HG02852 (cell line): Measurements from ENCODE around the gene FCRL6.

Experiments
- ATAC-seq: cut with Tn5 transposase; IDR thresholded peaks from one replicate; pipeline ENCODE4 v1.9.1; 2021; ENCODE audit warnings: mild to moderate bottlenecking, moderate library complexity; ENCODE audit not compliant: unreplicated experiment

Gene FCRL6

GRCh38 chr1:159832309-159832708 is 30.1 kb downstream of the FCRL6 start:
- no peak for ATAC-seq

- no peak for ATAC-seq
Observed at GRCh38 chr1:159835356-159835755, 33.2 kb downstream of the FCRL6 start.

GRCh38 chr1:159835862-159836525 is 33.8 kb downstream of the FCRL6 start:
- no peak for ATAC-seq

GRCh38 chr1:159838715-159839114 is 36.6 kb downstream of the FCRL6 start:
- ATAC-seq: peak; percentile 65

- ATAC-seq: peak; percentile 84
Observed at GRCh38 chr1:159839116-159839849, 37.1 kb downstream of the FCRL6 start.

- no peak for ATAC-seq
Observed at GRCh38 chr1:159841749-159842148, 39.6 kb downstream of the FCRL6 start.

GRCh38 chr1:159843459-159843858 is 41.3 kb downstream of the FCRL6 start:
- ATAC-seq: no peak

- no peak for ATAC-seq
Observed at GRCh38 chr1:159845751-159846629, 43.8 kb downstream of the FCRL6 start.

- no peak for ATAC-seq
Observed at GRCh38 chr1:159847231-159847630, 45.1 kb downstream of the FCRL6 start.

GRCh38 chr1:159848326-159848725 is 46.2 kb downstream of the FCRL6 start:
- no peak for ATAC-seq

GRCh38 chr1:159849626-159850366 is 47.6 kb downstream of the FCRL6 start:
- ATAC-seq: no peak

GRCh38 chr1:159851407-159851806 is 49.2 kb downstream of the FCRL6 start:
- ATAC-seq: no peak

- no peak for ATAC-seq
Observed at GRCh38 chr1:159853417-159854115, 51.4 kb downstream of the FCRL6 start.

GRCh38 chr1:159854116-159854692 is 52.0 kb downstream of the FCRL6 start:
- peak; percentile 6 for ATAC-seq

GRCh38 chr1:159854693-159855192 is 52.6 kb downstream of the FCRL6 start:
- peak; percentile 77 for ATAC-seq

GRCh38 chr1:159855709-159856108 is 53.5 kb downstream of the FCRL6 start:
- ATAC-seq: no peak

- ATAC-seq: no peak
Observed at GRCh38 chr1:159856576-159856975, 54.4 kb downstream of the FCRL6 start.

GRCh38 chr1:159857889-159858288 is 55.7 kb downstream of the FCRL6 start:
- no peak for ATAC-seq

- ATAC-seq: no peak
Observed at GRCh38 chr1:159859767-159860322, 57.7 kb downstream of the FCRL6 start.
